ENCODE results near the gene CLCN4.
A peak's percentile ranks its signal among the peaks of the same experiment; 100 is the strongest.

Gene CLCN4

DNA sequence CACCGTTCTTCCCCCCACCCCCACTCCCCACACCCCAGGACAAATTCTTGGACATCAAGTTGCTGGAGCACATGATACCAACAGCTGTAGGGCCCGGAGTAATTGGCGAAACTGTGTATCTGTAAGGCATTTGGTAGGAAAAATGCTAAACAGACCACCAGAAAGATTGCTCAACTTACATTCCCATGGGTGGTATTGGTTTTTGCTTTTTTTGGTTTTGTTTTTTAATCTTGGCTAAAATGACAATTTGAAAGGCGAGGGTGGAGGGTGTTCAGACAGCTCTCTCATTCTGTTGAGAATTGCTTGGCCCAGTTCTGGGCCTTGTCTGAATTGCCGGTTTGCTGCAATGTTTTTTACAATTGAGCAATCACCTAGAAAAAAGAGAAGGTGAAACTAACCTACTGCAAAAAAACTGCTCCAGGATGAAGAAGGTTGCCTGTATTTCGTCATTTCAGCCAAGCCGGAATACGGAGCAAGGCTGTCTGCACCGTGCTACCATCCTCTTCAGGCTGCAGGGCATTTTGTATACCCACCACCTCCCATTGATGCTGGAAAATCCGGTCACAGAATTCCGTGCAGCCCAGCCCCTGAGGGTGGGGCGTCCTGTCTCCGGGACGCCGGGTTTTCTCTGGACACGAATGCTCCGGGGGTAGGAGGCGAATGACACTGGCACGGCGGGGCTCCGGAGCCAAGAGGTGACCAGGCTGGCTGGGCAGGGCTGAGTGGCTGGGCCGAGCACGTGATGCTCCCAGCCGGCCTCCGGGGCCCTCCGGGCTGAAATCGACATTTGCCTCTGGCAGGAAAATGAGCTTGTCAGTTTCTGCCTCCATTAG, at the start of gene CLCN4:
CLCN4 (plus strand) TSS at position 777 of the 833 bp plus-strand sequence. CDS start 28,058 bp downstream, outside the sequence.
- TF ChIP-seq MAX (IDR thresholded peaks at IDR 0.05; ENCODE audit: low read depth, low read length) = no peak
- no peak for TF ChIP-seq CTCF (IDR thresholded peaks at IDR 0.05; ENCODE audit: low read depth, low read length)
- no peak for TF ChIP-seq MYC (IDR thresholded peaks at IDR 0.05; ENCODE audit: low read depth, low read length)
- no peak for TF ChIP-seq POLR2A (IDR thresholded peaks at IDR 0.05; ENCODE audit: extremely low read depth, insufficient read length)
- no peak within 1 kb of the TSS for H3K4me3 ChIP-seq (ENCODE audit: low read depth, low read length)
- peak; percentile 41 for DNase-seq (ENCODE audit: low read depth)

DNA sequence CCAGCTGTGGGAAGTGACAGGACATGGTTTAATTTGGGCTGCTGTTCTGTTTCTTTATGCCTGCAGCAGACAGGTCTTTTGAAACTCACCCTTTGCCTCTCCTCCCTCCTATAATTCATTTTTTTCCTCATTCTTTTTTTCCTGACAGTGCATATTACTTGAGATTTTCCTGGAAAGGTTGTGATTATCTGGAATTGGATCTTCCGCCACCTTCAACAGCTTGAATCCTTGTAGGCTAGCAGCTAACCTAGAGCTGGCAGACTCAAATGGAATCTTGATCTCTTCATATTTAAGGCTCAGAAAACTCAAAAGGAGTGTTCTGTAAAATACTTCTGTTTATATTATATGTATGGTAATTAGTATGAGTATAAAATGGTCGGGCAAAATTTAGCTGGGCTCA, 49.3 kb upstream of the CLCN4 start:
- H3K4me3 ChIP-seq (ENCODE audit: low read depth, low read length) = no peak overlapping the region
- TF ChIP-seq POLR2A (IDR thresholded peaks at IDR 0.05; ENCODE audit: extremely low read depth, insufficient read length) (no peak), CTCF (IDR thresholded peaks at IDR 0.05; ENCODE audit: low read depth, low read length) (no peak), MYC (IDR thresholded peaks at IDR 0.05; ENCODE audit: low read depth, low read length) (no peak), MAX (IDR thresholded peaks at IDR 0.05; ENCODE audit: low read depth, low read length) (no peak)
- no peak for DNase-seq (ENCODE audit: low read depth)

DNA sequence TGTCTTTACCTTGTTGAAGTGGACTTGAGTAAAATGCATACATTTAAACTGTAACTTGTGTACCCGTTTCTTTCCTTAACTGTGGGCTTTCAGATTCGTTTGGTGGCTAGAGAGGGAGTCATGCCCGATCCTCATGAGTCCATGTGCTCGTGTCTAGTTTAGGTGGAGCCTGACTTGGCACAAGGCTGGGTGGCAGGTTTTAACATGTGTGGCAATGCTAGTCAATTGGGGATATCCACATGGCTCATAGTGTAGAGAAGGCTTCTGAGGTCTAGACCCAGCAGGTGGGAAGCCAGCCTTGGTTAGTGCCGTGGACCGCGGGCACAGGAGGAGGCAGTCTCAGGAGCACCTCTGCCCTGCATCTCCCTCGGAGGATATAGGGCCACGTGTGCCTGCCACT, 48.5 kb upstream of the CLCN4 start:
- TF ChIP-seq MAX (IDR thresholded peaks at IDR 0.05; ENCODE audit: low read depth, low read length) = peak; percentile 47; the same call in 1 of the 2 replicates
- TF ChIP-seq POLR2A (IDR thresholded peaks at IDR 0.05; ENCODE audit: extremely low read depth, insufficient read length) = no peak
- no peak overlapping the region for H3K4me3 ChIP-seq (ENCODE audit: low read depth, low read length)
- no peak for DNase-seq (ENCODE audit: low read depth)

DNA sequence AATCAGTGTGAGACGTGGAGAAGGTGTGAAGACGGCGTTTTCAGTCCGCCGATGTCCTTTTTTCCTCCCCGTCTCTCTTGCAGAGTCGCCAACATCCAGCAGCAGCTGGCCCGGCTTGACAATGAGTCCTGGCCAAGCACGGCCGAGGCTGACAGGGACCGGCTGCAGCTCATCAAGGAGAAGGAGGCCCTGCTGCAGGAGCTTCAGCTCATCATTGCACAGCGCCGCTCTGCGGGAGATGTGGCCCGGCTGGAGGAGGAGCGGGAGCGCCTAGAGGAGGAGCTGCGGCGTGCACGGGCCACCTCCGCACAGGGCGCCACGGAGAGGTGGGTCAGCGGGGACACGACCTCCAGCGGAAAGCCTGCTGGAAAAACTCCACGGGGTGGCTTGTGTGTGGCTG, 47.1 kb upstream of the CLCN4 start:
- H3K4me3 ChIP-seq (ENCODE audit: low read depth, low read length) = no peak overlapping the region
- TF ChIP-seq MAX (IDR thresholded peaks at IDR 0.05; ENCODE audit: low read depth, low read length) (no peak), POLR2A (IDR thresholded peaks at IDR 0.05; ENCODE audit: extremely low read depth, insufficient read length) (no peak), MYC (IDR thresholded peaks at IDR 0.05; ENCODE audit: low read depth, low read length) (no peak), CTCF (IDR thresholded peaks at IDR 0.05; ENCODE audit: low read depth, low read length) (no peak)
- no peak for DNase-seq (ENCODE audit: low read depth)

DNA sequence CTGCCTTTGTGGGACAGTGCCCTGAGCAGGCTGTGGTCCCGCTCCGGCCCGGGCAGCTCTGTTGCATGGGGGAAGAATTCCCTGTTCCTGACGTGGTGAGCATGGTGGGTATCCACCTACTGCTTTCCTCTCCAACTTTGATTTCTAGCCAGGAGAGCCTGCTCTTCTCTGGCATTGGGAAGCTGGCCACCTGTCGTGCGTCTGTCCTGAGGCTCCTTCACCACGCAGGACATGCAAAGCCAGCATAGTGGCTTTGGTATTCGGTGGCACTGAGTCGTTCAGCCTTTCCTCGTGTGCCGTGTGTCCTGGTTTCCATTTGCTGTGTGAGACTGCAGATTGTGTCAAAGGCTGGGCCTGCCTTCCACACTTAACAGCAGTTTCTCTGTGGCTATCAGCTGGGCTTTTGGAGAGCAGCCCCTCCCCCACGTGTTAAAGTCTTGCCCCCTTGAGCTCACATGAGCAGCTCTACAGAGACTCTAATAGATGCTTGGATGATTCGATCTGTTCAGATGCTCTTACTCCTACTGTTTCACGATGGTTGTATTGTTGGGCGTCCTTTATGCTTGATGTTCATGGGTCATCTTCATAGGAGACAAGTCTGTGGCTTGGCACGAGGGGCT, 46.3 kb upstream of the CLCN4 start:
- H3K4me3 ChIP-seq (ENCODE audit: low read depth, low read length) = no peak overlapping the region
- no peak for TF ChIP-seq POLR2A (IDR thresholded peaks at IDR 0.05; ENCODE audit: extremely low read depth, insufficient read length)
- TF ChIP-seq CTCF (IDR thresholded peaks at IDR 0.05; ENCODE audit: low read depth, low read length) = no peak
- TF ChIP-seq MYC (IDR thresholded peaks at IDR 0.05; ENCODE audit: low read depth, low read length) = no peak
- no peak for DNase-seq (ENCODE audit: low read depth)

DNA sequence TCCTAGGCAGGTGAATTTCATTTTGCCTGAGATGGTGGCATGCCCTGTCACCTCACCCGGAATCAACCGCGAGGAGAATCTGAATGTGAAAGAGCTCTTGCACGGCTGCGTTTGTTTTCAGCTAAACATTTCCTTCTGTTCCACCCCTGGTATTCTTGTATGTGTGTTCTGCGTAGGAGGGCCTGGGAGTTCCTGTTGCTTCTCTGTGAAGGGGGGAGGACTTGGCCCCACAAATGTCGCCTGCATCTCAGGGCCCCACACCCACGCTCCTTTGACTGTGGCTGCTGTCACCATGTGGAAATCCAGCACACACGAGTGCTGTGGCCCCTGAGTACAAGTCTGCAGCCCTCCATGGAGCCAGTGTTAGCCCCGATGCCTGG, 45.8 kb upstream of the CLCN4 start:
- DNase-seq (ENCODE audit: low read depth) = peak; percentile 28
- TF ChIP-seq MYC (IDR thresholded peaks at IDR 0.05; ENCODE audit: low read depth, low read length) = no peak
- TF ChIP-seq CTCF (IDR thresholded peaks at IDR 0.05; ENCODE audit: low read depth, low read length) = no peak
- no peak for TF ChIP-seq MAX (IDR thresholded peaks at IDR 0.05; ENCODE audit: low read depth, low read length)
- no peak for TF ChIP-seq POLR2A (IDR thresholded peaks at IDR 0.05; ENCODE audit: extremely low read depth, insufficient read length)
- no peak overlapping the region for H3K4me3 ChIP-seq (ENCODE audit: low read depth, low read length)
